KOPT-K1 (cell line): Measurements from ENCODE around the gene ZNF22.
A peak's percentile ranks its signal among the peaks of the same experiment; 100 is the strongest.

Experiments used
- H3K27ac ChIP-seq: fragments of 200-600 bp; sonication (generic); 2 replicates; pipeline ENCODE4 v1.5.1; 2016; ENCODE audit warnings: antibody characterized with exemption, mild to moderate bottlenecking, low read depth, low read length; ENCODE audit not compliant: poor library complexity, severe bottlenecking
- H3K36me3 ChIP-seq: fragments of 200-600 bp; sonication (generic); 2 replicates; pipeline ENCODE4 v1.5.1; 2017; ENCODE audit warnings: antibody characterized with exemption, mild to moderate bottlenecking, low read length, moderate library complexity; ENCODE audit not compliant: insufficient read depth
- H3K9me3 ChIP-seq: fragments of 200-600 bp; sonication (generic); 2 replicates; pipeline ENCODE4 v1.5.1; 2017; ENCODE audit warnings: antibody characterized with exemption, low read length, mild to moderate bottlenecking; ENCODE audit not compliant: insufficient read depth, poor library complexity, severe bottlenecking

Gene ZNF22

GRCh38 chr10:44990302-44990655 is 10.4 kb upstream of the ZNF22 start:
- H3K9me3 ChIP-seq: no peaks in the 10 kb centered on the region

GRCh38 chr10:44990965-44991364 is 9.8 kb upstream of the ZNF22 start:
- H3K27ac ChIP-seq: no peak overlapping the region
- no peaks in the 10 kb centered on the region for H3K36me3 ChIP-seq
- H3K9me3 ChIP-seq: no peaks in the 10 kb centered on the region

More at GRCh38 chr10:44990302-44990655, 10.4 kb upstream of the ZNF22 start:
- no peak overlapping the region for H3K27ac ChIP-seq
- no peaks in the 10 kb centered on the region for H3K36me3 ChIP-seq

- Histone ChIP-seq H3K36me3 (no peaks in the 10 kb centered on the region), H3K27ac (no peak overlapping the region)
These were observed 9.2 kb upstream of the ZNF22 start for GRCh38 chr10:44991571-44991970.

GRCh38 chr10:44992070-44992731 is 8.5 kb upstream of the ZNF22 start:
- H3K27ac ChIP-seq: no peak overlapping the region
- H3K36me3 ChIP-seq: no peaks in the 10 kb centered on the region
- H3K9me3 ChIP-seq: no peaks in the 10 kb centered on the region

More at GRCh38 chr10:44991571-44991970, 9.2 kb upstream of the ZNF22 start:
- no peaks in the 10 kb centered on the region for H3K9me3 ChIP-seq

GRCh38 chr10:44992732-44993225 is 7.9 kb upstream of the ZNF22 start:
- Histone ChIP-seq H3K36me3 (no peaks in the 10 kb centered on the region), H3K9me3 (no peaks in the 10 kb centered on the region), H3K27ac (no peak overlapping the region)

- no peaks in the 10 kb centered on the region for H3K36me3 ChIP-seq
- H3K9me3 ChIP-seq: no peaks in the 10 kb centered on the region
- no peak overlapping the region for H3K27ac ChIP-seq
These were observed 7.3 kb upstream of the ZNF22 start for GRCh38 chr10:44993226-44993921.

GRCh38 chr10:44993922-44994751 is 6.6 kb upstream of the ZNF22 start:
- Histone ChIP-seq H3K9me3 (no peaks in the 10 kb centered on the region), H3K27ac (no peak overlapping the region), H3K36me3 (no peaks in the 10 kb centered on the region)

GRCh38 chr10:44994752-44995530 is 5.8 kb upstream of the ZNF22 start:
- H3K9me3 ChIP-seq: no peaks in the 10 kb centered on the region
- no peaks in the 10 kb centered on the region for H3K36me3 ChIP-seq
- peak overlapping the region; percentile 41 for H3K27ac ChIP-seq

GRCh38 chr10:44995581-44995913 is 5.2 kb upstream of the ZNF22 start:
- Histone ChIP-seq H3K9me3 (no peaks in the 10 kb centered on the region), H3K27ac (peak overlapping the region; percentile 41), H3K36me3 (no peaks in the 10 kb centered on the region)

- Histone ChIP-seq H3K36me3 (no peaks in the 10 kb centered on the region), H3K9me3 (no peaks in the 10 kb centered on the region), H3K27ac (peak overlapping the region; percentile 41)
These were observed 4.6 kb upstream of the ZNF22 start for GRCh38 chr10:44995914-44996669.

- Histone ChIP-seq H3K27ac (peak overlapping the region; percentile 41), H3K9me3 (peaks cover under 1% of the 10 kb centered on the region), H3K36me3 (0 out of 2 replicates have a peak, but pooled peaks cover 1% of the 10 kb centered on the region)
These were observed 3.5 kb upstream of the ZNF22 start for GRCh38 chr10:44997105-44997748.

GRCh38 chr10:44998146-44998631 is 2.5 kb upstream of the ZNF22 start:
- Histone ChIP-seq H3K27ac (no peak overlapping the region), H3K9me3 (peaks cover 11% of the 10 kb centered on the region), H3K36me3 (peaks cover 11% of the 10 kb centered on the region)

GRCh38 chr10:45000138-45000751 is 478 bp upstream of the ZNF22 start:
- peaks cover 31% of the 10 kb centered on the region for H3K36me3 ChIP-seq
- H3K27ac ChIP-seq: peak overlapping the region; percentile 95
- peaks cover 26% of the 10 kb centered on the region for H3K9me3 ChIP-seq
